Measurements from ENCODE around the gene PTPRM.

PTPRM gene

DNA sequence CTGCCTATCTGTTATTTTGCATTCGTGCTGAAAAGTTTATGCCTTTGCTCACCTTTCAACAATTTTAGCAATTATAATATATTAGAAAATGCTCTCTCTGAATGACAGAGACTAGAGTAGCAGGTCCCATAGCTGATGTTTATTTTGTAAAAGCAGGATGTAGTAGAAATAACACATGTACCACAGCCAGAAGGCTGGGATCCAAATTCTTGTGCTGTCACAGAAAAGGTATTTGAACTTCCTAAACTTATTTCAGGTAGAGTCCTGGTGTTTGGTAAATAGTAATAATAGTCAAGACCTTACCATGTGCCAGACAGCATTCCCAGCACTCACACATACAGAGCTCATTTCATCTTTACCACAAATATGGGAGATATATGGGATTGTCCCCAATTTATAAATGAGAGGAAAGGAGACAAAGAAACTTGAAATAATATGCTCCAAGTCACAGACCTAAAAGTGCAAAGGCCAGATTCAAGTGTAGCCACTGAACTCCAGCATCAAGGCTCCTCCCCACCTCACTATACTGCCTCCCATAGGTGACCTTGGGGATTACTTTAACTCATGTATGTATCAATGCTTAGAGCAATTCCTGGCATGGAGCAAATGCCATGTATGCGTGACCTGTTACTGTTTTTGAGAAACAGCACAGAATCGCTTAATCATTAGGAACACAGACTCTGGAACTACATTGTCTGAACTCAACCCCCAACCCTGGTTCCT lies 757.4 kb downstream of the PTPRM start:
- no peaks in the 10 kb centered on the region for H3K36me3 ChIP-seq
- no peaks in the 10 kb centered on the region for H3K4me1 ChIP-seq (ENCODE audit: control insufficient read depth in 1 of 2, insufficient read depth in 1 of 2, low read depth in 1 of 2, low read length in 1 of 2)
- H3K27ac ChIP-seq = no peak overlapping the region
- no peaks in the 10 kb centered on the region for H3K27me3 ChIP-seq
- TF ChIP-seq, protein P1, sequence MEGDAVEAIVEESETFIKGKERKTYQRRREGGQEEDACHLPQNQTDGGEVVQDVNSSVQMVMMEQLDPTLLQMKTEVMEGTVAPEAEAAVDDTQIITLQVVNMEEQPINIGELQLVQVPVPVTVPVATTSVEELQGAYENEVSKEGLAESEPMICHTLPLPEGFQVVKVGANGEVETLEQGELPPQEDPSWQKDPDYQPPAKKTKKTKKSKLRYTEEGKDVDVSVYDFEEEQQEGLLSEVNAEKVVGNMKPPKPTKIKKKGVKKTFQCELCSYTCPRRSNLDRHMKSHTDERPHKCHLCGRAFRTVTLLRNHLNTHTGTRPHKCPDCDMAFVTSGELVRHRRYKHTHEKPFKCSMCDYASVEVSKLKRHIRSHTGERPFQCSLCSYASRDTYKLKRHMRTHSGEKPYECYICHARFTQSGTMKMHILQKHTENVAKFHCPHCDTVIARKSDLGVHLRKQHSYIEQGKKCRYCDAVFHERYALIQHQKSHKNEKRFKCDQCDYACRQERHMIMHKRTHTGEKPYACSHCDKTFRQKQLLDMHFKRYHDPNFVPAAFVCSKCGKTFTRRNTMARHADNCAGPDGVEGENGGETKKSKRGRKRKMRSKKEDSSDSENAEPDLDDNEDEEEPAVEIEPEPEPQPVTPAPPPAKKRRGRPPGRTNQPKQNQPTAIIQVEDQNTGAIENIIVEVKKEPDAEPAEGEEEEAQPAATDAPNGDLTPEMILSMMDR (IDR thresholded peaks at IDR 0.05) = no peak
- no peaks in the 10 kb centered on the region for H3K9me3 ChIP-seq
- no peak overlapping the region for H3K4me3 ChIP-seq (ENCODE audit: low read depth in 1 of 2, low read length in 1 of 2)

DNA sequence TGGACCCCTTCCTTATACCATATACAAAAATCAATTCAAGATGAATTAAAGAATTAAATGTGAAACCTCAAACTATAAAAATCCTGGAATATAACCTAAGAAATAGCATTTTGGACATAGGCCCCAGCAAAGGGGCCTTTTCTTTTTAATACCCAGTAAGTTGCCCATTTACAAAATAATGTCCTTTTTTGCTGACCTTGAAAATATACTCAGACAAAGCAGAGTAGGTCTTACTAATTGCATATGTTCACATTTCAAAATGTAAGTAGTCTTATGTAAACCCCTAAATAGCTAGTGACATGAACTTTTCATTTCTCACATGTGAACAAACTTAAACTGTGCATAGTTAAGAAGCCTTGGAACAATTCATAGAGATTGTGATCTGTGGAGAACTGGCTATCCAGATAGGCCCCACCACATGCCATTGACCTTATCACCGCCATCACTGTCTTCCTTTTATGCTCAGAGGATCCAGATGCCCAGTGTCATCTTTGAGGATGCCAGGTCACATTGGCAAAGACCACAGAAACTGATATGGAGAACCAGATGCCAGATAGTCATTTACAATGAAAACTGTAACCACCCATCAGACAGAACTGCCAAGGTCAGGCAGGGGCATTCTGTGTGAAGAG lies 759.8 kb downstream of the PTPRM start:
- TF ChIP-seq, protein P1 (IDR thresholded peaks at IDR 0.05) = no peak
- Histone ChIP-seq H3K9me3 (no peaks in the 10 kb centered on the region), H3K27ac (no peak overlapping the region), H3K4me1 (ENCODE audit: control insufficient read depth in 1 of 2, insufficient read depth in 1 of 2, low read depth in 1 of 2, low read length in 1 of 2) (no peaks in the 10 kb centered on the region), H3K36me3 (no peaks in the 10 kb centered on the region), H3K4me3 (ENCODE audit: low read depth in 1 of 2, low read length in 1 of 2) (no peak overlapping the region), H3K27me3 (no peaks in the 10 kb centered on the region)

DNA sequence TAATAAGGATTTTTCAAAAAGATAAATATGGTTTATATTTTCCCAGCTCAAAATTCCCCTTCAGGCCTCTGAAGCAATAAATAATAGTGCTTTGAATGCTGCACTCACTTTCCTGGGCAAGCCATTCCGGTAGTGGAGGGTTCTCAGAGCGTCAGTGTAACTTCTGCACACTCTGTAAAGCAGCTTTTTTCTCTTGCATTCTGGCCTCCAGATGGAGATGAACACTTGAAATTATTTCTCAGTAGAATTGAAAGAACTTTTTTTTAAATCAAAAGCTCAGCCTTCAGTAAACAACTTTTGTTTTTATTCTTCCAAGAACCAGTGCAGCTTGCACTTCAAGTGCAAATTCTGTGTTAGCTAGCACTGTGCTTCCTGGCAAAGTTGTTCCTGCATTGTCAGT lies 761.0 kb downstream of the PTPRM start:
- Histone ChIP-seq H3K4me1 (ENCODE audit: control insufficient read depth in 1 of 2, insufficient read depth in 1 of 2, low read depth in 1 of 2, low read length in 1 of 2) (no peaks in the 10 kb centered on the region), H3K9me3 (no peaks in the 10 kb centered on the region), H3K27me3 (no peaks in the 10 kb centered on the region), H3K4me3 (ENCODE audit: low read depth in 1 of 2, low read length in 1 of 2) (no peak overlapping the region), H3K27ac (no peak overlapping the region), H3K36me3 (no peaks in the 10 kb centered on the region)
- TF ChIP-seq, protein P1 (IDR thresholded peaks at IDR 0.05) = no peak

DNA sequence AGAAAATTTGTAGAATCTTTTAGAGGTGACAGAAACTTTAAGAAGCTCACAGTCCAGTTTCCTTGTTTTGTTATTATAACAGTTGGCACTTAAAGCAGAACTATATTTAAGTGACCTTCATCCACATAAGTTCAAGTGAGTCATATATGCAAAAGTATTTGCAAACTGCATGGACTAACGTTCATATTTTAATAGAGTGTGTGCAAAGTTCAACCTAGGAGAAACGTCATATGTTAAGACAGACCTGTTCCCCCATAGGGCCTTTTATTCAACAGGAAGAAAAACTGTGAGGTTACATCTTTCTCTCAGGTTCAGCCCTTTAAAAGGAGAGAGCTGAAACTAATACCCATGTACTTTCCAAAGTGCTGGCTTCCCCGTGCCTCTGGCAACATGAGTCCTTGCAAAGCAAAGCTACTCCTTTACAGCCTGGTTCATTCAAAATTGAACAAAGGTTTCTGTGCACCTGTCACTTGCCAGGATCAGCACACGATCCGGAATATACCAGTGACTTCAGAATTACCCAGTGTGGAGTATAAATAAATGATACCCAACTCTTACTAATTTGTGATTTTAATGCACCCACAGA lies 762.2 kb downstream of the PTPRM start:
- Histone ChIP-seq H3K9me3 (no peaks in the 10 kb centered on the region), H3K27ac (no peak overlapping the region), H3K4me1 (ENCODE audit: control insufficient read depth in 1 of 2, insufficient read depth in 1 of 2, low read depth in 1 of 2, low read length in 1 of 2) (no peaks in the 10 kb centered on the region), H3K36me3 (no peaks in the 10 kb centered on the region), H3K27me3 (no peaks in the 10 kb centered on the region), H3K4me3 (ENCODE audit: low read depth in 1 of 2, low read length in 1 of 2) (no peak overlapping the region)
- TF ChIP-seq, protein P1 (IDR thresholded peaks at IDR 0.05) = no peak

DNA sequence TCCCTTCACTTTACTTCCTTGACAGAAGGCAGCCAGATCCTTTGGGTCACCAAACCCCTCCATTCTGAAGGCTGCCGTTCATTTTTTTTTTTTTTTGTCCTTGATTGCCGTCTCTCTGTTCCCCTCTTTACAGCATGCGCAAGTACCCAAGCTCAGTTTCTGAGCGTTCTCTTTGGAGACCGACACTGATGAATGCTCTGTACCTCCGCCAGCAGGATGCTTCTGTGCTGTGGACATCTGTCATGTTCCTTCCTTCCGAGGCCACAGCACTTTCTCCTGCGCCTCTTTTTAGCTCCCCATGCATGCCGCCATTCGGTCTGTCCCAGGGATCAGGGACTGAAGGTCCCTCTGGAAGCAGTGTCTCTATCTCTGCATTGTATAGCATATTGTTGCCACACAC lies 763.5 kb downstream of the PTPRM start:
- TF ChIP-seq, protein P1 (IDR thresholded peaks at IDR 0.05) = no peak
- Histone ChIP-seq H3K4me3 (ENCODE audit: low read depth in 1 of 2, low read length in 1 of 2) (no peak overlapping the region), H3K27me3 (no peaks in the 10 kb centered on the region)

More for the DNA sequence above, 763.5 kb downstream of the PTPRM start:
- no peak overlapping the region for H3K27ac ChIP-seq
- no peaks in the 10 kb centered on the region for H3K36me3 ChIP-seq
- no peaks in the 10 kb centered on the region for H3K9me3 ChIP-seq
- H3K4me1 ChIP-seq (ENCODE audit: control insufficient read depth in 1 of 2, insufficient read depth in 1 of 2, low read depth in 1 of 2, low read length in 1 of 2) = no peaks in the 10 kb centered on the region

Measured in neutrophil (primary cell).